GM23338 (cell line): ENCODE data around the gene IZUMO4.

Experiments used
- CREB1 ChIP-seq: fragments of 250-450 bp; sonication (Bioruptor Pico); IDR thresholded peaks from 2 replicates; pipeline ENCODE4 v1.5.0; 2020; ENCODE audit warnings: low read depth, mild to moderate bottlenecking, moderate library complexity
- CTCF ChIP-seq, 2 experiments: fragments of 200-600 bp in 1 of 2; sonication (generic) in 1 of 2; conservative IDR thresholded peaks; 2 replicates each; pipeline versions ENCODE4 v1.5.1 to v1.6.1; 2016 to 2017; ENCODE audit warnings: antibody characterized with exemption in 2 of 2, low read depth in 2 of 2, mild to moderate bottlenecking in 2 of 2, moderate library complexity in 1 of 2
- ETS1 ChIP-seq: IDR thresholded peaks from 2 replicates; pipeline ENCODE4 v1.6.1; 2016; ENCODE audit warnings: antibody characterized with exemption
- EZH2 ChIP-seq: fragments of 200-600 bp; sonication (generic); IDR thresholded peaks from one replicate; pipeline ENCODE4 v1.8.0; 2017; ENCODE audit warnings: antibody characterized with exemption, mild to moderate bottlenecking, low read depth; ENCODE audit not compliant: unreplicated experiment
- EZH2phosphoT487 ChIP-seq: fragments of 200-600 bp; sonication (generic); IDR thresholded peaks from one replicate; pipeline ENCODE4 v1.8.1; 2018; ENCODE audit warnings: antibody characterized with exemption; ENCODE audit not compliant: unreplicated experiment
- JUNB ChIP-seq: IDR thresholded peaks from one replicate; pipeline ENCODE4 v1.6.1; 2016; ENCODE audit warnings: antibody characterized with exemption; ENCODE audit not compliant: unreplicated experiment
- NANOG ChIP-seq: IDR thresholded peaks from 2 replicates; pipeline ENCODE4 v1.6.1; 2016; ENCODE audit warnings: antibody characterized with exemption, borderline replicate concordance
- POLR2AphosphoS5 ChIP-seq: IDR thresholded peaks from 2 replicates; pipeline ENCODE4 v1.6.1; 2016; ENCODE audit warnings: antibody characterized with exemption, low read depth
- REST ChIP-seq: IDR thresholded peaks from one replicate; pipeline ENCODE4 v1.6.1; 2018; ENCODE audit warnings: antibody characterized with exemption; ENCODE audit not compliant: unreplicated experiment
- STAT1 ChIP-seq: IDR thresholded peaks from one replicate; pipeline ENCODE4 v1.6.1; 2016; ENCODE audit warnings: antibody characterized with exemption; ENCODE audit not compliant: unreplicated experiment

DNA sequence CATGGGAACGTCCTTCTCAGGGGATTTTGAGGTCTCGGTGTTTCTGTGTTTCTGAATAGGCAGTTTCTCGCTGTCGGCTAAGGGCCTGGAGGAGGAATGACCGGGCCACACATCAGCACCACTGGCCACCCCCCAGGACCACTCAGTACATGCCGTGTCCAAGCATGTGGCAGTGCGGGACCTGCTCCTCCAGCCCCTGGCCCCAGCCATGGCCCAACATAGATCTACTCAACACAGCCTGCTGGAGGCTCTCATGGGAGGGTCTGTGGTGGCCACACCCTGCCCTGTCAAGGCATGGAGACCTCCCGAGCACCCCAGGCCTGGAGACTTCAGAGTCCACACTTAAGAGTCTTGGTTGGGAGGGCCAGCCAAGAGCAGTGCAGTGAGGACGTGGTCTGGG, 17.5 kb downstream of the IZUMO4 start:
- no peak for TF ChIP-seq CTCF (conservative IDR thresholded peaks at IDR 0.05; ENCODE audit: low read depth in 2 of 2)
- no peak for TF ChIP-seq EZH2
- no peak for TF ChIP-seq POLR2AphosphoS5
- no peak for TF ChIP-seq JUNB
- no peak for TF ChIP-seq EZH2phosphoT487
- no peak for TF ChIP-seq ETS1
- TF ChIP-seq STAT1 = no peak
- TF ChIP-seq REST = no peak
- no peak for TF ChIP-seq CREB1 (CRISPR knock-in tag)
- no peak for TF ChIP-seq NANOG
